SK-N-SH treated with all-trans-retinoic acid at 6 μM for 48 hours (cell line): Measurements from ENCODE around the gene PPP6R2.

Experiments
- CREB5 ChIP-seq: fragments of 250-450 bp; sonication (Bioruptor Pico); IDR thresholded peaks from 2 replicates; pipeline ENCODE4 v1.5.1; 2020; ENCODE audit warnings: low read depth, mild to moderate bottlenecking, moderate library complexity
- OSR1 ChIP-seq: fragments of 250-450 bp; sonication (Bioruptor Pico); IDR thresholded peaks from 2 replicates; pipeline ENCODE4 v1.8.0; 2022; ENCODE audit warnings: moderate library complexity, mild to moderate bottlenecking, inconsistent platforms
- PATZ1 ChIP-seq: fragments of 250-450 bp; sonication (Bioruptor Pico); IDR thresholded peaks from 2 replicates; pipeline ENCODE4 v1.8.0; 2020; ENCODE audit warnings: mild to moderate bottlenecking, moderate library complexity, borderline replicate concordance
- PPARA ChIP-seq: fragments of 250-450 bp; sonication (Bioruptor Pico); IDR thresholded peaks from 2 replicates; pipeline ENCODE4 v1.5.0; 2020; ENCODE audit warnings: mild to moderate bottlenecking, borderline replicate concordance
- RARB ChIP-seq: fragments of 250-450 bp; sonication (Bioruptor Pico); IDR thresholded peaks from 2 replicates; pipeline ENCODE4 v1.8.0; 2021; ENCODE audit warnings: mild to moderate bottlenecking, moderate library complexity
- TOX ChIP-seq: fragments of 250-450 bp; sonication (Bioruptor Pico); IDR thresholded peaks from 2 replicates; pipeline ENCODE4 v1.8.0; 2021; ENCODE audit warnings: mild to moderate bottlenecking, moderate library complexity, borderline replicate concordance
- TSHZ2 ChIP-seq: fragments of 250-450 bp; sonication (Bioruptor Pico); IDR thresholded peaks from 2 replicates; pipeline ENCODE4 v1.5.0; 2020; ENCODE audit warnings: mild to moderate bottlenecking, moderate library complexity
- ZNF70 ChIP-seq: fragments of 450-650 bp; formaldehyde crosslinking; IDR thresholded peaks from 2 replicates; pipeline ENCODE4 v1.5.0; 2020; ENCODE audit warnings: mild to moderate bottlenecking, moderate library complexity

GRCh38 chr22:50313600-50313999 is 29.5 kb upstream of the PPP6R2 start:
- TF ChIP-seq CREB5 (CRISPR knock-in tag) (no peak), PATZ1 (CRISPR knock-in tag) (no peak), PPARA (no peak), RARB (no peak), TSHZ2 (CRISPR knock-in tag) (no peak), ZNF70 (CRISPR knock-in tag) (no peak), TOX (CRISPR knock-in tag) (no peak), OSR1 (CRISPR knock-in tag) (no peak)
